NAMALWA (cell line): ENCODE data around the gene LDLRAD4.

Source experiments
- DNase-seq: peaks from one replicate; pipeline ENCODE4 v3.0.0-alpha.2; 2015; ENCODE audit warnings: low spot score

The LDLRAD4 gene

DNA sequence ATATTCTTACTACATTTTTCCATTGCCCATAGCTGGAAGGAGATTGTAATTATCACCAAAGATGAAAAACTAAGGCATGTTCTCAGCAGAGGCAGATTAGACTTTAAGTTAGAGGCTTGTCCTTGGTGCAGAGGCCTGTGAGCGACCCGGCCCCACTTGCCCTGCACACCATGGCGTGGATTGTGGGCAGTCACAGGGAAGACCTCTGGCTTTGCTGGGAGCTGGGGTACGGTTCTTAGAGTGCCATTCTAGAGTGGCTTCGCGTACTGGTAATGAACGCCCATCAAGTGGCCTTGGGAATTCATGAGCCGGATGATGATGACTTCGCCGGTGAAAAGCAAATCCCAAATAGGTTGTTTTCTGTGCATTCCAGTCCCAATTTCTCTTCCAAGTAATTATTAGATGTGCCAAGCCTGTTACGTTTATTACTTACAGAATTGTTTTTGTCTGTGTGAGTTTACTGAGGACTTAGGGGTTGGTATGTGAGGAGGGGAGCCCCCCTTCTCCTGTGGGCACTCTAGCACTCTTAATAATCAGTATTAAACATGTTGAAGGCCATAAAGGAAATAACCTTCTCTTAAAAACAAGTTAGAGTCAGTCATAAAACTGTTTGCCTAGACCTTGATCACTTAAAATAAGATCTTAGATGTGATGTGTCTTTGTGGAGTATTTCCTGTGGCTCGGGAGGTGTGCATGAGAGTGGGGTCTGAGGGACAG lies 90.6 kb downstream of the LDLRAD4 start:
- DNase-seq = no peak

DNA sequence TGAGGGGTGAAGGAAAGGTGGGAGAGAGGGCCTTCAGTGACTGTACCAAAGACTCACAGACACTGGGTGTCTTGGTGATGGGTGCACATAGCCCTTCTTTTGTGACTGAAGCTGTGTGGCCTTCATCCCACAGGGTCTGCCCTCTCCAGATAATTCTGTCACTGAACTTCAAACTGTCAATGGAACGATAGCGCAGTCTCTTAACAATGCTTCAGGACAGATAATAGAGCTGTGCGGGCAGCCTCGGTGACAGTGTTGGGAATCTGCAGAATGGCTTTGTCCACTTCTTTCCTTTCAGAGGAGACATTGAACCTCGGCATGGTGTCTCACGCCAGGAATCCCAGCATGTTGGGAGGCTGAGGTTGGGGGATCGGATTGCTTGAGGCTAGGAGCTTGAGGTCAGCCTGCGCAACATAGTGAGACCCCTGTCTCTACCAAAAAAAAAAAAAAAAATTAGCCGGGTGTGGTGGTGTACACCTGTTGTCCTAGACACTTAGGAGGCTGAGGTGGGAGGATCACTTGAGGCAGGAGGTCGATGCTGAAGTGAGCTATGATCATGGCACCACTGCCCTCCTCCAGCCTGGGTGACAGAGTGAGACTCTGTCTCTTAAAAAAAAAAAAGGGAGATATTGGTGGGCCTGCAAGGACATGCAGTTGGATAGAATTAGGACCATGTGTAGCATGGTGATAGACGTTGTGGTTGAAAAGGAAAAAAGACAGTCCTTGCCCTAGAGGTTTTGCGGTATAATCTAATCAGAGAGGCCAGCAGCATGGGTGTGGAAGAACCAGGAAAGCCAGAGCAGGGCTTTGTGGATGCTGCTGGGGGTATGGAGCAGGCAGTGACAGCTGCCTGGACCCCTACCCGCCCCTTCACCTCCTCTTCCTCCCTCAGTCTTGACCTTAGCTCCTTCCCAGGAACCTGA lies 91.4 kb downstream of the LDLRAD4 start:
- DNase-seq = no peak

DNA sequence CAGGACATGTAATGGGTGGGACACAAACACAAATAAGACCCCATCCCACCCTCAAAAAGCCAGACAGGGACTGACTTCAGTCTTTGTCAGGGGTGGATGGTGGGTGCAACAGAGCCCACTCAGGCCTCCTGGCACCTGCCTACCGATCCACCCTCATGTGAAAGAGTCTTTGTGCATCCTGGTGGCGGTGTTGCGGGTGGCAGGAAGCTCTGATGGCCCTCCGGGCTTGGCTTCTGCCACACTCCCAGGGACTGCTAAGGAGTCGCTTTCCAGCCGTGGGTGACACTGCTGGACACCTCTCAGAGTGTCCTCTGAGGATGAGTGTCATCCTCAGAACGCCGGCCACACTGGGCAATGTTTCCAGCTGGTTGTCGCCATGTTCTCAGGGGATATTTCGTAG lies 92.6 kb downstream of the LDLRAD4 start:
- no peak for DNase-seq

DNA sequence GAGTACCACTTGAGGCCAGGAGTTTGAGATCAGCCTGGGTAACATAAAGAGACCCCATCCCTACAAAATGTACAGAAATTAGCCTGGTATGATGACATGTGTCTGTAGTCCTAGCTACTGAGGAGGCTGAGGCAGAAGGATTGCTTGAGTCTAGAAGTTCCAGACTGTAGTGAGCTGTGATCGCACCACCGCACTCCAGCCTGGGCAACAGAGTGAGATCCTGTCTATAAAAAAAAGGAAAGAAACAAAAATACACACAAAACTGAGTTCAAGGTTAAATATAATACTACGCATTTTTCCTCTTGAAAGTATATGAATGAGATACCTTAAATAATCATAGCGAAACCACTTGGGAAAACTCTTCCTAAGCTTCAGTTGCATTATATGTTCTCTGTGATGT lies 94.0 kb downstream of the LDLRAD4 start:
- no peak for DNase-seq

DNA sequence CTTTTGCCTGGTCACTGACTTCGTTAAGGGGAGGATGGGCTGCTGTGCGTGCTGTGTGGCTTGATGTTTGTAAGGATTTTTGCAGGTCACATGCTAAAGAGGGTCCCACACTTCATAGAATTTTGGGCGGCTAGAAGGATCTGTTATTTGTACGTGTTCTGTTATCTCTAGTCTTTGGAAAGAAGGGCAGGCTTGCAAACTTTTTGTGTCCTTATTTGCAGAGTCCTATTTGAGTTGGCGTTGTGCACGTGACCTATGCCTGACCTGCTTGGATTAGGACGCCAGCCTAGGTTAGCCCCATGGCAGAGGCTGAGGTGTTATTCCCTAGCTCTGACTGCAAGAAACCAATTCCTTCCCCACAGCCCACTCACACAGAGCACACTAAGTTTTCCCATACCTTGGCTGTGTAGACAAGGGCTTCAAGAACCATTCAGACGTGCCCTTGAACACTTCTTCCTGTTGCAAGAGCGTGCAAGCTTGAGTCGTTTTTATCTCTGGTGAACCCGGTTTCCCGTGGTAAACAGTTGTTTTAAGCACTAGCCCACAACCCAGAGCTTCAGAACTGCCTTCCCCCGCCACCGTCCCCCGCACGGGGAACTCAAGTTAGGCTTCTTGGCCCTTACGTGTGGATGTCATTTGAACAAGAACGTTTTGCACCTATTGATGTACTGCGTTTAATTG lies 94.6 kb downstream of the LDLRAD4 start:
- no peak for DNase-seq

DNA sequence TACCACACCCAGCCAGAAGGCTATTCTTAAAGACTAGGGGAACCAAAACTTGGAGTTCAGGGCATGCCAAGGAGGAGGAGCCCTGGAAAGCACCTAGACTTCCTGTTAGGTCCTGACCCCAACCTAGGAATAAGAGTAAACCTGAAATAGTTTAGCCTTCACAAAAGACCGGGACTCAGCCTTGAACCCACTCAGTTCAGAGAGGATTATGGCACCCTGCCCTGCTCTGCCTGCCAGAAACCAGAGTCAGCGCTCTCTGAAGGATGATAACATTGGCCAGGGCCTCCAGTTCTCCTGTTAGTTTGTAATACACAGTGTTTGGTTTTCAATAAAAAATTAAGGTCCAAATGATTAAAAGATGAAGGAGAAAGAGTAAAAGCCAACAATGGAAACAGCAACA lies 96.4 kb downstream of the LDLRAD4 start:
- no peak for DNase-seq

DNA sequence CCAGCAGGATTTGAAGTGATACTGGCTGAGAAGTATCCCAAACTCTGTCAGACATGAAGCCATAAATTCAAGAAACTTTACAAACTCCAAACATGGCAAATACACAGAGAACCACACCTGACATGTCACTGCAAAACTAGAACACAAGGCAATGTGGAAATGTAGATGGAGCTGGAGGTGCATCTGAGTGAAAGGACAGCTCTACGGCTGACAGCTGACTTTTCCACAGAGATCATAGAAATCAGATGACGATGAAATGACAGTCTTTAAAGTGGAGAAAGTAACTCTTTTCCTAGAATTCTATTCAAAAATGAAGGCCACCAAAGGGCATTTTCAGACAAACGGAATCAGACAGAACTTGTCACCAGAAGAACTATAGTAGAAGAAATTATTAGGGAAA lies 97.5 kb downstream of the LDLRAD4 start:
- no peak for DNase-seq

DNA sequence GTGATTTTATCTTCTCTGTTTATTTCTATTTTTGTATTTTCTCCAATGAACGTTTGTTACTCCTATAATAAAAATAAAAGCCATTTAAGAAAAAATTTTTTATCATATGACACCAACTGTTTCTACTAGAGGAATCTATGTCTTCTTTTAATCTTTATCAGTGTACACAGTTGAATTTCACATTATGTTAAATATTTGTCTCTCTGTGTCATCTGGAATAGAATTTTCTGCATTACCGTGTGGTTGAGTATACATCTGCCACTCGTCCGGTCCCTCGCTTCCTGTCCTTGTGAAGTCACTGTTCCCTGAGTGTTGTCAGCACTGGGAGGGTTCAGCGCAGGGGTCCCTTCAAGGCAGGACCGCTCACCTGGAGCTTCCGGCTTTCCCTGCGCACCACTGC lies 99.2 kb downstream of the LDLRAD4 start:
- DNase-seq = no peak

DNA sequence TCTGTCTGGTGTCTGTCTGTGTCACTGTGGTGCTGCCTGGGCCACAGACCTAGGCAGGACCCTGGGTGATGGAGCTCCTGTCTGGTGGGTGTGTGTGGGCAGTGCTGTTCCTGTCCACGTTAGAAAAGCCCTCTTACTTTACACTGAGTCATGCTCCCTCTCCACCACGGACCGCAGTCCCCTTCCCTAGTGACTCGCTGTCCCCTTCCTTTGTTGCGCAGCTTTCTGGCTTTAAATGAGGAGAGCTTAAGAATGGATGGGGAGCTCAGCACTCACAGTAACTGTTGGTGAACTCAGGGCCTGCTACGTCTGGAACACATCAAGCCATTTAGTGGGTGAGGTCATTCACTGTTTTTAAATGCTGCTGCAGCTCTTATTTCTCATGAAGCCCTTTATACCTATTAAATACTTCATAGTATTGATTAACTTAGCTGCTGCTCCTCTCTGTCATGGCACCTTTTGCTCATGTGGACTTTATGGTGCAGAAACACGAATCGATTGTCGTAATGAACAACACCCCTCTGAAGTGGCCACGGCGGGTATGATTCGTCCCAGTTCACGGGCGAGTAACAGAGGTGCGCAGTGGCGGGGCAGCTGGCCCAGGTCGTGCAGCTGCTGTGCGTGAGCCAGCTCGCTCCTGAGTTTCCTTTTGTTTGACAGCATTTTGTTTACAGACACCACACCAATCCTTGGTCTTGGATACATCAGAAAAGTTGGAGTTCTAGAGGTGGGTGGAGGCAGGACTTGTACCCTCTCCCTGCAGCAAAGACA lies 100.4 kb downstream of the LDLRAD4 start:
- DNase-seq = no peak

DNA sequence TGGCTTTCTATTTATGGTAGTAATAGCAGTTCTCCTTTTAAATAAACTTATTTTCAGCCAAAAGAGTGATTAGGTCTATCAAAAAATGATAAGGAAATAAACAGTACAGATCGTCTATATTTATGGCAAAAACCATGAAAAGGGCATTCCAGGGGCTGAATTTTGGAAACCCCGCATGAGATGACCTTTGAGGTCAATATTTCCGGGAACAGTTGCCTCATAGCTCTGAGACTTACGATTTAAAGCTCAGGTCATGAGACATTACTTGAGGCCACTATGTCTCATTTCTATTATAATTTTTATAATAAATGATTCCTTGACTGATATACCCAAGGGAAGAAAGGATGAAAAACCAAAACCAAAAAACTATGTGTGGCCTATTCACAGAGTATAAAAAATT lies 101.1 kb downstream of the LDLRAD4 start:
- DNase-seq = no peak

DNA sequence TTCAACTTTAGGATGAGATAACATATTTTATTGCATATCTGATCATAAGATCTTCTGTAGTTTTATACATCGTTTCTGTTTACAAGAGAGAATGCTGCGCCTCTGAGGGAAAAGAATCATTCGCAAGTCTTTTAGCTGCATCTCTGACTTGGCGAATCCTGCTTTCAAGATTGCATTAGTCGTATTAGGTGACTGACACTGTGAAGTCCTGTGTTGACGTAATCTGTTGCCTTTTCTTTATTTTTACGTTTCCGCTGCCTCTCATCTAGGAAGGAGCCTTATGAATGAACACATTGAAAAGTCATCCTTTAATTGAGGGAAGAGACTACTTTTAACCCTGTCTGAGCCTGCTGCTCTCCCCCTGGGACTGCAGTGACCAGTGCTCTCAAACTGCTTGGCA lies 101.5 kb downstream of the LDLRAD4 start:
- no peak for DNase-seq

DNA sequence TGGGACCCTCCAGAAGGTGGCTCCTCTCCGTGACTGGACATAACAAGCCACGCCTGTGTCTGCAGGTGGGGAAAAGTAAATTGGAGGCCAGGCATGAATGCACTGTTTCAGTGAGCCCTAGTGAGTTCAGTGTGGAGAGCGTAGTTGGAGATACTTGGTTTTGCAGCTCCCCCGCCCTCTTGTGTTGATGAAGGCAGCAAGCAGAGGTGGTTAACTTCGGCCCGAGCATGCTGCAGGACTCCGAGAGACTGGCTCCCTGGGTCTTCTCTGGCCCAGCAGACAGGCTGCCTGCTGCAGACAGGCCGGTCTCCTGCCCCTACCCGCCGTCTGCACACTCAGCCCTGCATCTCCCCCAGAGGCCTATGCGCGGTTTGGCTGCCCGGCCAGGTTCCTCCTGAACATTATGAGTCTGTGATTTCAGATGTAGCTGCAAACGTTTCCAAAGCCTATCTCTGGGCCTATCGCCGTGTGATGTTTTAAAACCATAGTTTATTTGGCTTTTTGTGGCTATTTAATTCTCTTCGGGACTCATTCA lies 102.4 kb downstream of the LDLRAD4 start:
- no peak for DNase-seq

DNA sequence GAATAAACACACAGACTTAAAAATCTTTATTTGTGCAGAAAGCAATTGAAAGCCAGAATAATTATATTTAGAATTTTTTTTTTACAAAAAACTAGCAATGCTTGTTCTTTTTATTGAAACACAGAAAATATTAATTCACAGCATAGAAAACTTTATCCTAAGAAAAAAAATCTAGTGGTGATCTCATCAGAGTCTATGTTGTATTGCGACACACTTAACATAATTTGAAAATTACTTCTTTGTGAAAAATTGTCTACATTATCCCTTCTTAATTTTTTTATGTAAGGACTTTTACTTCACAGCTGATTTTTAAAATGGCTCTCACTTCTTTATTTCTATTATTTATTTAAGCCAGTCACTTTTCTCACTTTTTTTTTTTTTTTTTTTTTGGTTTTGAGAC lies 103.4 kb downstream of the LDLRAD4 start:
- DNase-seq = no peak

DNA sequence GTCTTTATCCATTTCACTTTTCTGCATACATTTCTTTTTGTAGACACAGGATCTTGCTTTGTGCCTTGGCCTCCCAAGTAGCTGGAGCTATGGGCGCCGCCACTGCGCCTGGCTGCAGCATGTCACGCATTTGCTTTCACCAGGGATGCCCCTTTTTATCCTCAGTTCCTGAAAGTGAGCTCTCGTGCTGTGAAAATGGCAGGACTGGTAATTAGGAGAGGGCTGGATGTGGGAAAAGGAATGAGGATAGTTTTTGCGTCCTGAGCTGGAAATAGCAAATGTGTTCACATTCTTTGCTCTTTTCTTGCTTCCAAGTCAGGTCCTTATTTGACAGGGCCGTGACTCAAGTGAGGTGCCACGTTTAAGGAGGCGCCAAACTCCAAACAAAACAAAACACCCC lies 104.6 kb downstream of the LDLRAD4 start:
- DNase-seq = no peak

DNA sequence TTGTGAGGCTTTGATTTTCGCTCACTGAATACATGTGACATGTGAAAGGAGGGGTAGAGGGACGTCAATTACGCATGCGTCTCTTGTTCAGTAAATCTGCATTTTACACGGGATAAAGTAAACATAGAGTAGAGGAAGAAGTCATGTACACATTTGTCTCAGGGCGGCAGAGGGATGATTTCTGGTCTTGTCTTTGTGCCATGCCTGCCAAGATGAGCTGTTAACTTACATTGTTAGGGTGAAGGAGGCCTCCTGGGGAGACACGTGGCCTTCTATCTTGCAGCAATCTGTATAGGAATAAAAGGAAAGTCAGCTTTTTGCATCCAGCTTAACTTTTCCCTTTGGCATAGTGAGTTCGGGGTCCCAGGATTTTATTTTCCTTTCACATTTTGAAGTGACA lies 106.3 kb downstream of the LDLRAD4 start:
- no peak for DNase-seq

DNA sequence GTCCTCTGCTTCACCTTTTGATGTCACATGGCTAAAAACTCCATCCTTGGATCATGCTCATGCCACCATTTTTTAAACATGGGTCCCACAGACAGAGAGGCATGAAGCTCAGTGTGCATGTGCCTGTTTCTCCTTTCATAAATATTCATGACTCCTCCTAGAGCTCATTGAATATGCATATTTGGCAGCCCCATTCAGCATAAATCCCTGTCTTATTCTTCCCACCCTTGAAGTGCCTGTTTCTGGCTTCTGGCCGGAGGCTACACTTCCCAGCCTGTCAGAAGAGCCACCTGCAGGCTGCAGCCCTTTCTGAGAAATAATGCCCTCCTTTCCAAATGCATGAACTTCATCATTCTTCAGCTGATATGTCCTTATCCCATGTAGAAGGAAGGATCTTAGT lies 109.7 kb downstream of the LDLRAD4 start:
- no peak for DNase-seq

DNA sequence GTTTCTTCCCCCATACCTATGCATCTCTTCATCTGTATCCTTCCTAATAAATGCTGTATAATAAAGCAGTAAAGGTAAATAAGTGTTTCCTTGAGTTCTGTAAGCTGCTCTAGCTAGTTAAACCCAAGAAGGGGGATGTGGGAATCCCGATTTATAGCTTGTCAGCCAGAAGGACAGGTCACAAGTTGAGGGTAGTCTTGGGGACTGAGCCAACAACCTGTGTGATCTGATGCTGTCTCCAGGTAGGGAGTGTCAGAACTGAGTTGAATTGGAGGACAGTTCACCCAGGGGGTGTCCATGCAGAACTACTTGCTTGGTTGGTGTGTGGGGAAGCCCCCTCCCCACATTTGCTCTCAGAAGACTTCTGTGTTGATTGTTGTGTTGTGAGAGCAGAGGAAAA lies 112.4 kb downstream of the LDLRAD4 start:
- DNase-seq = no peak

DNA sequence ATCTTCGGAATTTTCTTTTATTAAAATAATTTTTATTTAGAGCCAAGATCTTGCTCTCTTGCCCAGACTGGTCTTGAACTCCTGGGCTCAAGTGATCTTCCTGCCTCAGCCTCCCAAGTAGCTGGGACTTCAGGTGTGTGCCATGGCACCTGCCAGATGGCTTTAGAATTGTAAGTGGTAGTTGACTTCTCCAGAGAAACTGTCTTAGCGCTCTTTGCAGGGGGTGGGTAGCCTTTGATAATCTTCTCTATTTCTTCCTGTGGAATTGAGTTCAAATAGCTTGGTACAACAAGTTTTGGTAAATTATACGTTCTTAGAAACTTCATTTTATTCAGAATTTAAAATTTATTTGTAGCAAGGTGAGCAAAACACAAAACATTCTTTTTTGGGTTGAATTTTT lies 113.3 kb downstream of the LDLRAD4 start:
- no peak for DNase-seq

DNA sequence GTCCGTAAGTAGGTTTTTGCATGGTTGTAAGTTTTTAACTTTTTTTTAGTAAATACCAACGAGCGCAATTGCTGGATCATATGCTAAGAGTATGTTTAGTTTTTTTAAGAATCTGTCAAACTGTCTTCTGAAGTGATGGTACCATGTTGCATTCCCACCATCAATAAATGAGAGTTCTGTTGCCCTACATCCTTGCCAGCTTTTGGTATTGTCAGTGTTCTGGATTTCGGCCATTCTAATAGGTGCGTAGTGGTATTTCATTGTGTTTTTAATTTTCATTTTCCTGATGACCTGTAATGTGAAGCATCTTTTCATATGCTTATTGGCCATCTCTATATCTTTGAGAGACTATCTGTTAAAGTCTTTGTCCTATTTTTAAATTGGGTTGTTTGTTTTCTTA lies 114.3 kb downstream of the LDLRAD4 start:
- no peak for DNase-seq

DNA sequence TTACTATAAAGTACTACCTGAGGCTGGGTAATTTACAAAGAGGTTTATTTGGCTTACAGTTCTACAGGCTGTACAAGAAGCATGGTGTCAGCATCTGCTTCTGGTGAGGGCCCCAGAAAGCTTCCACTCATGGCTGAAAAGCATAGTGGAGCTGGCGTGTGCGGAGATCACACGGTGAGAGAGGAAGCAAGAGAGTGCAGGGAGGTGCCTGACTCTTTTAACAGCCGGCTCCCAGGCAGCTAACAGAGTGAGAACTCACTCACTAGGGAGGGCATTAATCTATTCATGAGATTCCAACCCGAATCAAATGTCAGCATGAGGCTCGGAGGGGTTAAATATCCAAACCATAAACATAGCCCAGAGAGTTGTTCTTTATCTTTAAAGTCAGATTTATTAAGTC lies 117.3 kb downstream of the LDLRAD4 start:
- no peak for DNase-seq

DNA sequence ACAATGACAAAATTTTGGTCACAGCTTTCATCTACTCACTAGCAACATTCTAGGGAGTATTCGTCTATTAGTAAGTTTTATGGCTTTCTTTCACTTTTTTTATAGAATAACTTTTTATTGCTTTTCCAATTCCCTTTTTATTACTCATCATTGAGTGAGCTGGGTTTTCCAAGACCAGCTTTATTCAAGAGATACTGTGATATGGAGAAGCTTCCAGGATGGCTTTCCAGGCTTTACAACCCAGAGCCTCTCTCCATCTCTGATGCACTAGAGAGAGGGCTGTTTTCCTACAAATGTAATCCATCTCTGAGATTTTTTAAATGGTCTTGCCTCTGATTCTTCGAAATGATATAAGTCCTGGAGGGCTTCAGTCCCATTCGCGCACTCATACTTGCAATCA lies 118.3 kb downstream of the LDLRAD4 start:
- no peak for DNase-seq

DNA sequence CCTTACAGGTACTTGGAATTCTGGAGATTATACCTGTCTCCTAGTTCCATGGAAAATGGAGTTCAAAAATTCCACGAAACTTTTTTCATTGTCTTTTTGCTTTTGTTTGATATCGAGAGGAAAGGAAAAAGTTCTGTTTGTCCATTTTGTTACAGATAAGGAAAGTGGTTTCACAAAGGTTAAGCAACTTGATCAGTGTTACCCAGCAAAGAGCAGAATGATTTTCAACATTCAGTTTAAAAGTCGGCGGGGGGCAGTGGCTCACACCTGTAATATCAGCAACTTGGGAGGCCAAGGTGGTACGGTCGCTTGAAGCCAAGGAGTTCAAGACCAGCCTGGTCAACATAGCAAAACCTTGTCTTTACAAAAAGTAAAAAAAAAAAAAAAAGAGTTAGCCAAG lies 118.8 kb downstream of the LDLRAD4 start:
- no peak for DNase-seq
